HT-29 (cell line): ENCODE results near the gene CREB3. TPM values are rescaled to one million over a fixed set of nuclear protein-coding genes. Genes with fewer than 3 reads are reported as not detected.

ENCODE experiments used
- DNase-seq: peaks from one replicate; pipeline ENCODE4 v3.0.0-alpha.2; 2015; ENCODE audit warnings: low spot score
- total RNA-seq: library from RNA; depleted of rRNA; stranded (reverse); fragments of >200 nt; shearing (Covaris generic); gene quantifications from 2 replicates; pipeline ENCODE4 v1.2.3, GENCODE V29; 2014

Gene CREB3
- total RNA-seq, 1 experiment from 2014 or later = 42.4 TPM

DNA sequence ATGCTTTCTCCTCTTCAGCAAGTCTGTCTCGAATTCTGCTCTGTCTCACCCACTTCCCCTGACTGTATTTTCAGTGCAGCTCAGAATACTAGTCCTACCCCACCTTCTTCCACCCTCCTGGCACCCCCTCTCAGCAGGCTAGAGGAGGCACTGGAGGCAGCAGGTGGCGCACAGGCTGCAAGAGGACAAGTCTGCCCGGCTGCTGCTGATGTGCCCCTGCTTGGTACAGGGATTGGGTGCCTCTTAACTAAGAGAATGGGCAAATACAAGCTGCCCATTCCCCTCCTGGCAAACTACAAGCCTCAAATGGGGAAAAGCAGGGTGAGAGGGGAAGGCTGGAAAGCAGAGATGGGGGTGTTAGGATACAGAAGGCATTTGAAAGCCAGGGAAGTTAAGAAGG, 5.5 kb upstream of the CREB3 start:
- DNase-seq = no peak

DNA sequence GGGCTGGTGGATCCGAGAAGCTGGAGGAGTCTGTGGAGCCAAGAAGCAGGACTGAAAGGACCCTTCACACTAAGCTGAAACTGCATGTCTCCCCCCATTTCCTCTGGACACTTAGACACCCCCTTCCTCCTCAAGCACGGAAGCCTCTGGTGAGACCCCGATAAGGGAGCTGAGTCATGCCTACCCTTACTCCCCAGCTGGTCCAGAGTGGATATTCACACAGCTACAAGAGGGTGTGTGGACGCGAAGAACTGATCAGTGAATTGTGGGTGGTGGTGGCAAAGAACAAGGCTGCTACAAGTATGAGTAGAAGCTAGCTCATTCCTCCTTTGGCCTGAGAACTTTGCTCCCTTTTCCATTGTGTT, 4.8 kb upstream of the CREB3 start:
- DNase-seq = no peak

DNA sequence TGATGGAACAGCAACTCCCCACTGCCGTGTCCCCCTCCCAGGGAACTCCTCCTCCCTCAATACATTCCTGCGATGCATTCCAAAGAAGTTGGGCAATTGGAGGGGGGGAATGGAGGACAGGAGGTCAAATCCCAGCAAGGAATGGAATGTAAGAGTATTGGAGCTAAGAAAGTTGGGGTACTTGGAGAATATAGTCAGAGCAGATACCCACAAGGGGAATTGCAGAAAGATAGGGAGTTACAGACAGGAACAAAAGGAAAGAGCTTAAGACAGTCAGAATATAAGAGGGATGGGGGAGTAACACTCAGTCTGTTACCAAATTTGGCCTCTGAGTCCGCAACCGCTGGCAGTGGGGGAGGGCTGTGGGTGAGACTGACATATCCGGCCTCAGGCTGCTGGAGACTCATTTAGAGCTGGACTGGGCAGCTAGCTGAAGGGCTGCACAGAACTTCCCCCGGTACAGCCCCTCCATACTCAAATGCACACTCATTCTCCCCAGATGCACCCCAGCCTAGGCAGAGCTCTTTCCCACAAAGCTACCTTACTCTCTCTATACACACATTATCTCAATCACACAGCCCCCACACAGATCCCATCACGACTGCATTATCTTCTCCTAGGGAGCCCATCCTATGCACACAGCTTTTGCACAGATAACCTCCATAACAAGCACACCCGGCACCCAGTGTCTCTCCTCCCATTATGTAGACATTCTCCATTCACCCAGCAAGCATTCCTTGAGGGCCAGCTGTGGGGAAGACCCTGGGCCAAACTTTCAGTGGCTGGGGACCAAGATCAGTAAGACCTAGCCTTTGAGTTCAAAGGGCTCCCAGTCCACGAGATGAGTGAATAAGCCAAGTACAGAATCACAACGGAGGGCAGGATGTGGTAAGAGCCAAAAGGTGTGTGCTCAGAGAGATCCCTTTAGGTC, 4.2 kb upstream of the CREB3 start:
- DNase-seq = no peak

DNA sequence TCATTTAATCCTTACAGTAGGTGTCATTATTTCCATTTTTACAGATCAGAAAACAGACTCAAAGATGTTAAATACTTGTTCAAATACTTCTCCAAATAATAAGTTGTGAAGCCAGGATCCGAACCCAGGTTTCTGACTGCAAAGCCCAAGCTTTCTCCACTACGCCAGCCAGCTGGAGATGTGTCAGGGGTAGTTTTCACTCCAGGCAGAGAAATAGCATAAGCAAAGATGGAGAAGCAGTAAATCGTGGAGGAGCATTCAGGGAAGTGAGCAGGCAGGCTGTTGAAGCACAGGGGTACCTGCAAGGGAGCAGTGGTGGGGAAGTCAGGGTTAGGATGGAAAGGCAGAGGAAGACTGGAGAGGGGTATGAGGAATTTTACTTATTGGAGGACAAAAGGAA, 3.4 kb upstream of the CREB3 start:
- no peak for DNase-seq

DNA sequence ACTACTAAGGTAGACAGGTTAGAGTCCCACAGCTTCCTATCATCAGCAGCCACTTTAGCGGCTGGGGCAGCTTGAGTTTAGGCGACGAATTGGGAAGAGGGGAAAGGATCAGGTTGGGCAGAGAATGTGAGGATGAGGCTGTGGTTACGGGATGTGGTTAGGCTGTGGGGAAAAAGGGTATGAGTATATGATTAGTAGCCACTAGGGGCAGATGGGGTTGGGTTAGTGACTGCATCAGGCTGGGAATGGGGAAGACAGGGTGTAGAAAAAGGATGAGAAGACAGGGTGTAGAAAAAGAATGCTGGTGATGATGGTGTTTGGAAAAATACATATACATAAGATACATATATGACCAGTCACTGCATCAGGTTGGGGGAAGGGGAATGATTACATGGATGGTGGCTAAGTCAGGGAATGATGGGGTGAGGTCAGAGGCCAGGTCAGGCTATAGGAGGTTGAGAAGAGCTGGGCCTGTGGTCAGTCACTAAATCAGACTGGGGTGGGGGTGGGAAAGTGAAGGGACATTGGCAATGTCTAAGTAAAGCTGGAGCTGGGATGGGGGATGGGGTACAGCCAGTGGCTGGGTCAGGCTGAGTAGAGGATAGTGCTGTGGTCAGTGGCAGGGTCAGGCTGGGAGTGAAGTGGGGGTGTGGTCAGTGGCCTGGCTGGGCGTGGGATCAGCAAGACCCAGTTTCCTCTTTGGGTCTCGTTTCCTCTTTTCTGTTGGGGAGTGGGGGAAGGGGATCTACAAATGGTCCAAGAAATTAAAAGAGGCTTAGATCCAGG, 2.6 kb upstream of the CREB3 start:
- peak; percentile 59 for DNase-seq

DNA sequence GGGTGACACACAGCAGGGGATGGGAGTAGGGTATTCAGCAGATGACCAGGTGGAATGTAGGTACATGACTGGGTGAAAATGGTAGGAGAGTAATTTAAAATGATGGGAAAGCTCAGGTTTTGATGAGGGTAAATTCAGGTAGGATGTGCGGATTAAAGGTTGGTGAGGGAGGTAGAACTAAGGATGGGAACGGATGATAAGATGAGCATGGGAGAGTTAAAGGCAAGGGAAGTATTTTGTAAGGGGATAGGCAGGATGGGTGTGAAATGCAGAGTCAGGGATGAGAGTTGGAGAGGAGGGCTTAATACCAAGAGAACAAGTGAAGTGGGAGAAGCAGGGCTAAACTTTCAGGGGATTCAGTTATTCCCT, 2.0 kb upstream of the CREB3 start:
- DNase-seq = no peak

DNA sequence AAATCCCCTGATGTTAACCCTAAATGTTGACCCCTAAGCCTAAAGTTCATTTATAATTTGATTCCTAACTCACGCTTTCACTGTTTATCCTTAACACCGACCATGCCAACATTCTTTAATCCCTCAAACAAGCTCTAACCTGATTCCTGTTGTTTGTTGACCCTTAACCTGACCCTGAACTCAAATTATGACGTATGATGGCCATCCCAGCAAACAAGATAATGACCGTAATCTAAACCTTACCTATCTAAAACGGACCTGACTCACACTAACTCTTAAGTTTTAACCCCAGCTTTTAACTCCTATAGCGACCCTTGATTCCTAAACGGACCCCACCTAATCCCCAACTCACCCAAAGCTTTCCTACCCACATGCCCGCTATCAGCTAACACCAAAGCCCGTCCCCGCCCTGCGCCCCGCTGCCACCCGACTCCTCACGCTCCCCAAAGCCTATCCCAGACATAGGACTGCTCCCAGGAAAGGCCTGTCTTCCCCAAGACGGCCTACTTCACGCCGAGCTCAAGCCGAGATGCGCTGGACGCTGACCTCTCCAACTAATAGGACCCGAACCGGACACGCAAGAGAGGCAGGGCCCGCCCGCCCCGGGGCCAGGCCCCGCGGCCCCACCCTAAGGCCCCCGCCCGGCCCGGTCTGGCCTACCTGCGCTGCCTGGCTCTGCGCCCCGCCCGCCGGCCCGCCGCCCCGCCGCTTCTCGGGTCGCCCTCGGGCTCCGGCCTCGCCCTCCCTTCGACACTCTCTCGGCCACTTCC, 866 bp upstream of the CREB3 start:
- no peak for DNase-seq

DNA sequence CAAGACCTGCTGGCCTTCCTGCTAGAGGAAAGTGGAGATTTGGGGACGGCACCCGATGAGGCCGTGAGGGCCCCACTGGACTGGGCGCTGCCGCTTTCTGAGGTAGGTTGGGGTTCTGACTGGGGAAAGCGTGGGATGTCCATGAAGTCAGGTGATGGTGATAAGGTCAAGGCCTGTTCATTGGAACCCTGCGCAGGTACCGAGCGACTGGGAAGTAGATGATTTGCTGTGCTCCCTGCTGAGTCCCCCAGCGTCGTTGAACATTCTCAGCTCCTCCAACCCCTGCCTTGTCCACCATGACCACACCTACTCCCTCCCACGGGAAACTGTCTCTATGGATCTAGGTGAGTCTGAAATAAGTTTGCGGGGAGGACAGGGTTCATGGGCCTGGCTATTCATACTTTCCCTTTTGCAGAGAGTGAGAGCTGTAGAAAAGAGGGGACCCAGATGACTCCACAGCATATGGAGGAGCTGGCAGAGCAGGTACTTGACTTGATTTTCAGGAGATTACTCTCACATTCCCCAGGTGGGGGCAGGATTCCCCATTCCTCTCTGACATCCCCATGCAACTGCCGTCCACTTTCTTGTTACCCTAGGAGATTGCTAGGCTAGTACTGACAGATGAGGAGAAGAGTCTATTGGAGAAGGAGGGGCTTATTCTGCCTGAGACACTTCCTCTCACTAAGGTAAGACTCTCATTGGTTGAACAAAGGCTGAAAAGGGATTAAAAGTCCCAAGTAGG, 505 bp downstream of the CREB3 start:
- peak; percentile 78 for DNase-seq

DNA sequence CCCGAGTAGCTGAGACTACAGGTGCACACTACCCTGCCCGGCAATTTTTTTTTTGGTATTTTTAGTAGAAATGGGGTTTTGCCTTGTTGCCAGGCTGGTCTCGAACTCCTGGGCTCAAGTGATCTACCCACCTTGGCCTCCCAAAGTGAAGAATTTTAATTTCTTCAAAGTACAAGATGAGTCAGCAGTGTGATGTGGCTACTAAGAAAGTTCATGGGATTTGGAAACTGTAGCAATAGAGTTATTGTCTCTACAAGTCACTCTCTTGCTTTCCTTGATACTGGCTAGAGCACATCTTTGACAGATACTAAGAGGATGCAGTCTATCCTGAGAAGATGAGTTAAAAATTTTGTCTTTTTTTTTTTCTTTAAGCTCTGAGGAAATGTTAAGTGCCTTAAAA, 1.6 kb downstream of the CREB3 start:
- DNase-seq = no peak

DNA sequence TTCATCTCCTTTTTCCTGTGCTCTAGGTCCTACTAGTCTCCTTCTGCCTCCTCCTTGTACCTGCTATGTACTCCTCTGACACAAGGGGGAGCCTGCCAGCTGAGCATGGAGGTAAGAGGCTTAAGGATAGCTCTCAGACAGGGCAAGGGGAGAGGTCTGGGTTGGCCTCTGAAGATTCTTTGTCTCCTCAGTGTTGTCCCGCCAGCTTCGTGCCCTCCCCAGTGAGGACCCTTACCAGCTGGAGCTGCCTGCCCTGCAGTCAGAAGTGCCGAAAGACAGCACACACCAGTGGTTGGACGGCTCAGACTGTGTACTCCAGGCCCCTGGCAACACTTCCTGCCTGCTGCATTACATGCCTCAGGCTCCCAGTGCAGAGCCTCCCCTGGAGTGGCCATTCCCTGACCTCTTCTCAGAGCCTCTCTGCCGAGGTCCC, 3.8 kb downstream of the CREB3 start:
- peak; percentile 81 for DNase-seq

DNA sequence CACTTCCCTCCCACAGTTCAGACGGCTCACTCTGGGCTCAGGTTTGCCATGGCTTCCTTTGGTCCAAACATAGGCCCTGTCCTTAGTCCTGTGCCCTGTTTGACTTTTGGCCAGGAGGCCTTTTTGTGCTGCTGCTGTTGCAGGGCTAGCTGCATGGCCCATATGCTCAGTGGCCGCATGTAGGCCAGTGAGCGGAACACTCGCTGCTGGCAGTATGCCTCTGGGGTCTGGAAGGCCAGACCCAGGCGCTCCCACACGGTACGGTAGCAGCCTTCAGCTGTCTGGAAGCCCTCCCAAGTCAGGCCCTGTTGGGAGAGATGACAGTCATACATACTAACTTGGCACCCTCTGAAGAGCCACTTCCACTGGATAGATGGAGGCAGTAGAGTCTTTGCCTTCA, 4.7 kb downstream of the CREB3 start:
- no peak for DNase-seq

DNA sequence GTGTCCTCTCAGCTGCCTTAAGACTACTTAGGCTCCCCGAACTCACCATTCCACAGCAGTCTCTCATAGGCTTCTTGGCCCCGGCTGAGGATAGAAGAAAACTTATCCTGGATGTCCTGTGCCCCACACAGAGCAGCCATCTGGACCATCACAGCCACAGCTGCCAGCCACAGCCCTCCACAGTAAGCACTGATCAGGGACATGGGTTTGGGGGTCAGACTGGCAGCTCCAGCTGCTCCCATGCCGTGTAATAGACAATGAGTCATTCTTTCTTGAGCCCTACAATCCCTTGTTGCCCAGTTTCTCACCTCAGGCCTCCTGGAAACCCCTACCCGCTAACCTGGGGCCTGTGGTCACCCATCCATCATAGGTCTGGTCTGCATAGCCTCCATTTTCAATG, 5.7 kb downstream of the CREB3 start:
- DNase-seq = no peak

DNA sequence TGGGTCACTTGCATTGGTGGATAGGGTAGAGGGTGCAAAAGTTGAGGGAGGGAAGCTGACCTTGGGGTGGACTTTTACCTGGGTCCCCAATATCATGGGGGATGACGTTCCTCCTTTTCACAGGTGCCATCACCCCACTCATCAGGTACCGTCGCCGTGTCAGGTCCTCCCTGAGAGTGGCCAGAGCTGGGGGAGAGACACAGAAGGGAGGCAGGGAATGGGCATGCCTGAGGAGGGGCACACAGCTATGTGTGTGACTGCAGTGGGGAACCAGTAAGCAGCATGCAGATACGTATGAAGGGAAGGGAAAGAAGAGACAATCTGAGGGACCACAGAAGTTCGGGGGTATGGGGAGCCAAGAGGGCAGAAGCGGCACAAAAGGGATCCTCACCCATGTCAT, 6.5 kb downstream of the CREB3 start:
- no peak for DNase-seq

DNA sequence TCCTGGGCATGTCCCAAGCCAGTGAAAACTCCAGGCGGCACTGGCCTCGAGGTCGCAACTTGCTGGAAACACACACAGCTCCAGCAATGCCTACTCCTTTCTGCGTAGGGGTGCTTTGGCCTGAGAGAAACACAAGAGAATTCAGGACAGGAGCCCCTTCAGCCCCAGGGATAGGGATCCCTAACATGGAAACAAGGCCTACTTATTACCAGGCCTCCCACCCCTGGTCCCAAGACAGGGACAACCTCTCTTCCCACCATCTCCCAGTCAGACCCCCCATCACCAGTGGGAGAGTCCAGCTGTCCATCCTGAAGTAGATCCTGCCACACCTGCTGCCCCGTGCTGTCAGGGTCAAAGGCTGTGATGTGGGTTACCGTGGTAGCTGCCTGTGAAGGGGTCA, 7.8 kb downstream of the CREB3 start:
- no peak for DNase-seq

DNA sequence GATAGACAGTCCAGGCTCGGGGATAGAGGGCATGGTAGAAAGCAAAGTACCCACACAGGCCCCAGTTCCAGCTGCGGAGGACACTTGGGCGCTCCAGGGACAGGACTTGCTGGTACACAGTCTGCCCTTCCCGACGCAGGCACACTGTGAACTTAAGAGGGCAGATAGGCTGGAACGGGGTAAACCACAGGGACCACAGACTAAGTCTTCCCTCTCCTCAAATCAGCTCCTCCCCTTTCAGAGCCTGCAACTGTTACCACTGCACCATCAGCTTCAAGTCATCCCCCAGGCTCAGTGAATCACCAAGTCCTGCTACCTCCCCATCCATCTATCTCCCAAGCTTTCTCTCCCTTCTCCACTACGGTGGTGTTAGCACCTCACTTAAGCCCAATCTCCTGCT, 9.3 kb downstream of the CREB3 start:
- no peak for DNase-seq

DNA sequence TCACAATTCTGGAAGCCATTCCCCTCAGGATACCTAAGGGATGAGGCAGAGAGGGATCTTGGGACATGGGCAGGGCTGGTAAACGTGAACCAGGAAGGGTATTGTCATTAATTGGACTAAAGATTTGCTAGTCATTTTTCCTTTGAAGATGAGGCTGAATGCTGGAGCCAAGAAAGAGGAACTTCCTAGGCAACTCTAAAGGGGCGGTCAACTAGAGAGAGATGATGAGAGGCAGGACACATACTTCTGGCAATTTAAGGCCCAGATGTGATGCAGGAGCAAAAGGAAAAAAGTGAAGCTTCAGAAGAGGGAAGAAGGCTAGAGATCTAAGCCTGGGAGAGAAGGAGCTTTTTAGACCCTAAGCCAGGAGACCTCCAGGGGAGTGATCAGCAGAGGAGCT, 11.0 kb downstream of the CREB3 start:
- no peak for DNase-seq

DNA sequence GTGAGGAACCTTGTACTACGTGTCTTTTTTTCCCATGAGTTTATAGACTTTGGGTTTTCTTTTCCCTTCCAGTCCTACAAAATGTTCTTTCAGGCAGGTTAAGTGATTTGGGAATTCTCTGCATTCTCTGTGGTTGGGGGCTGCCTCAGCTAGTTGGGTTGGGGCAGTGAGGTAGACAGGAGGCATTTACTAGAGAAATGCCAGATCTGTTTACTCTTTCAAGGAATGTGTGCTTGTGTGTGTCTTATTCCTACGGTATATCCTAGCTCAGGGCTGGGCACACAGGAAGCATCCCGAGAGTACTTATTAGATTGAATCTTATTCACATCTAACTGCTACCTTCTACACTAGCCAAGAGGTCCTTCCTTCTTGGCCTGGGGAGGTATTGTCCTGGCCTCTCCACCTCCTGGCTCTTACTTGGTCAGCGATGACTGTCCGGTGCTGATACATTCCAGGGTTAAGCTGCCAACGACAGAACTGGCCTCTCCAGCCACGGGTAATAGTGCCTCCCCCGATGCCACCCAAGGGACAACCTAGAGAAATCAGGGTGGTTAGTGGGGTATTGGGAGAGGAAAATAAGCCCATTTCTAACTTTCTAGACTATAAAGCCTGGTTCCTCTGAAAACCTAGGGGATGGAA, 11.5 kb downstream of the CREB3 start:
- no peak for DNase-seq

DNA sequence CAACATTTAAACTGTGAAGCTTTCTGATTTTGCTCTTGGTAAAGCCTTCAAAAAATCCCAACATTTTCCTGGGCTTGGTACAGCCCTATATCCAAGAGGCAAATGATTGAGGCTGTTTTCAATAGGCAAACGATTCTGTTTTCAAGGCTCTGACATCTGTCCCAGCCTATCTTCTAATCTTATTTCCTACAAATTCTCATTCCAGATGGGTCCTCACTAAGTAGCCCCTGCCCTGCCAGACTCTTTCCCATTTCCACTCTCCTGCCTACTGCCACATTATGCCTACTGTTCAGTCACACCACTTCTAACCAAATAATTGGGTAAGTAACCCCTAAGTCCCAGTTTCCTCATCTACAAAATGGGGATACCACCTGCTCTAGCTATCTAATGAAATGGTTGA, 13.1 kb downstream of the CREB3 start:
- no peak for DNase-seq

DNA sequence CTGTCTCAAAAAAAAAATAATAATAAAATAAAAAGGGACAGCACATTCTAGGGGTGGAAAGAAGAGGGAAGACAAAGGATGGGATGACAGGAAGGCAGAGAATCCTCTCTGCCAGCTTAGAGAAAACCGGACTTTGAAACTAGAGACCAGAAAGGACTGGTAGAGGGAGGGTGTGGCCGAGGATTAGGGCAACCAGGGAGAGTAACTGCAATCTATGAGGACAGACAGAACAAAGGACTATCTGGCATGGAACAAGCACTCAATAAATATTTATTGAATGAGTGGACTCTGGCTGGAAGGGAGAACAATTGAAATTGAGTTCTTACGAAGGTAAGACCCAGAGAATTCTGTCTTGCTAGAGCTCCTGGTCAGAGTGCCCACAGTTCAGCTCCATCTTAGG, 14.1 kb downstream of the CREB3 start:
- DNase-seq = peak; percentile 9

DNA sequence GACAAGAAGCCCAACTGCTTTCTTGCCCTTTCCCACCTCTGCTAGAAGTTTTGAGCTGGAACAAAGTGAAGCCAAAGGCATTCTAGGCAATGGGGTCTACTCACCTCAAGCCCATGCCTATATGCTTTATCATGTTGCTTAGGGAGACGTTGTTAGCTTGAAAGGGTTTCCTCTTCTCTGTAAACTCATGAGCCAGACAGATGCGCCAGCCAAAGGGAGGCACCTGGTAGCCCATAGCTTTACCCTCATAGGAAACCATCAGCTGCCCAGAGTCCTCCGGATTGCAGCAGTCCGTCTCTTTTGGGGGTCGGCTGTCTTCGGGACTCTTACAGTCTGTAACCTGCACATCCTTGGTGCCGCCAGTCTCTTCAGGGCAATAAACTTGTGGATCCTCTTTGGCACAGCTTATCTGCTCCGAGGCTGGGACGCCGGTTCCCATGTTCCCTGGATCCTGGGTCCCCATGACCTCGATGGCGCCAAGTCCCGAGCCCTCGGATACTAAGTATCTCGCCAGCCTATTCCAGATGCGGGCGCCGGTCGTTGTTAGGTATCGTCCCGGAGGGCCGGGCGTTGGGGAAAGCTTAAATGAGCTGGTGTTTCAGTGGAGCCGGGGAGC, 15.9 kb downstream of the CREB3 start:
- peak; percentile 31 for DNase-seq
